Dedifferentiated amniotic fluid mesenchymal stem cell (primary cell): Measurements from ENCODE around the gene AHCYL1.

ENCODE experiments used
- DNase-seq: peaks from one replicate; pipeline ENCODE4 v3.0.0-alpha.2; 2016; ENCODE audit errors: extremely low spot score

AHCYL1 gene

GRCh38 chr1:110062612-110063011 is 78.0 kb downstream of the AHCYL1 start:
- DNase-seq = no peak

- no peak for DNase-seq
Measured at GRCh38 chr1:110063781-110064180, 79.2 kb downstream of the AHCYL1 start.

- DNase-seq = no peak
Measured at GRCh38 chr1:110064576-110065337, 80.2 kb downstream of the AHCYL1 start.

- DNase-seq = no peak
Measured at GRCh38 chr1:110065841-110066240, 81.3 kb downstream of the AHCYL1 start.

GRCh38 chr1:110067479-110067892 is 82.9 kb downstream of the AHCYL1 start:
- DNase-seq = no peak

GRCh38 chr1:110067893-110068645 is 83.5 kb downstream of the AHCYL1 start:
- DNase-seq = no peak

GRCh38 chr1:110068646-110069403 is 84.3 kb downstream of the AHCYL1 start:
- no peak for DNase-seq

- no peak for DNase-seq
Measured at GRCh38 chr1:110069404-110070281, 85.1 kb downstream of the AHCYL1 start.

GRCh38 chr1:110070282-110070669 is 85.7 kb downstream of the AHCYL1 start:
- DNase-seq = no peak

GRCh38 chr1:110070671-110071242 is 86.2 kb downstream of the AHCYL1 start, which contains the start of gene ALX3:
ALX3 (minus strand) TSS chr1:110070672; CDS start chr1:110070612, 60 bp downstream.
- no peak for DNase-seq
